ENCODE results near the gene KCNAB1.

KCNAB1 gene

DNA sequence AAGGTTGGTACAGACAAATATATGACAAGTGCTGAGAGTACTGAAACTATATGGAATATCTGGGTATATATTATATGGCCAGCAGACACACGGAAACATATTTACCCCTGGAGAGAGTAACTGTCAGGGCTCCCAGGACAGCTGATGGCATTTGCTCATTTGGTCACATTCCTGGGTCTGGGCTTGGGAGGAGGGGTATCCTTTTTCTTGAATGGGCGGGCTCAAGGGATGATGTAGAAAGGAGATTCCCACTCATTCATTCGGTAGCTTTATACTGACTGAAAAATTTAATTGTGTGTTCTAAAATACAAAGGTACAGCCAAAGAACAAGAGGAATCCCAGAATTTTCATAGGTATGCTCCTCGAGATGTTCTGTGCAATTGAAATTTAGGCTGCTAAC, 131.0 kb downstream of the KCNAB1 start:
- no peak overlapping the region for H3K4me3 ChIP-seq (ENCODE audit: low read length)
- TF ChIP-seq, protein P1, sequence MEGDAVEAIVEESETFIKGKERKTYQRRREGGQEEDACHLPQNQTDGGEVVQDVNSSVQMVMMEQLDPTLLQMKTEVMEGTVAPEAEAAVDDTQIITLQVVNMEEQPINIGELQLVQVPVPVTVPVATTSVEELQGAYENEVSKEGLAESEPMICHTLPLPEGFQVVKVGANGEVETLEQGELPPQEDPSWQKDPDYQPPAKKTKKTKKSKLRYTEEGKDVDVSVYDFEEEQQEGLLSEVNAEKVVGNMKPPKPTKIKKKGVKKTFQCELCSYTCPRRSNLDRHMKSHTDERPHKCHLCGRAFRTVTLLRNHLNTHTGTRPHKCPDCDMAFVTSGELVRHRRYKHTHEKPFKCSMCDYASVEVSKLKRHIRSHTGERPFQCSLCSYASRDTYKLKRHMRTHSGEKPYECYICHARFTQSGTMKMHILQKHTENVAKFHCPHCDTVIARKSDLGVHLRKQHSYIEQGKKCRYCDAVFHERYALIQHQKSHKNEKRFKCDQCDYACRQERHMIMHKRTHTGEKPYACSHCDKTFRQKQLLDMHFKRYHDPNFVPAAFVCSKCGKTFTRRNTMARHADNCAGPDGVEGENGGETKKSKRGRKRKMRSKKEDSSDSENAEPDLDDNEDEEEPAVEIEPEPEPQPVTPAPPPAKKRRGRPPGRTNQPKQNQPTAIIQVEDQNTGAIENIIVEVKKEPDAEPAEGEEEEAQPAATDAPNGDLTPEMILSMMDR (IDR thresholded peaks at IDR 0.05; ENCODE audit: insufficient read depth, low read depth, low read length, missing control alignments) = no peak
- no peak for DNase-seq (ENCODE audit: low read depth)

DNA sequence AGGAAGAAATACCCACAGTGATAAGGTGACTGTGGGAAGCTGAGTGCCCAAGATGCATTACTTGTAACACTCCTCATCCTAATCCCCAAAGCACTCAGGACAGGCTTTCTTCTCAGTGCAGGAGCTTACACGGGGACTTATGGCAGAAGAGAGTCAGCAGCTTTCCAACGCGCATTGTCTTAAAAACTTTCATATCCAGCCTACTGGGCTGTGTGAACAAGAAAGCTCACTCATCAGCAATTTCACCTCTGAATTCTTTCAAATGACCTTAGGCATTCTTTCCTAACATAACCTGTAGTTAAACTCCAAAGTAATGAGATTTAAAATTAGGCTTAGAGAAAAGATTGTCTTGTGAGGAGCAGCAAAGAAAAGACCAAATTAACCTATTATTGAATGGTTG, 132.3 kb downstream of the KCNAB1 start:
- no peak overlapping the region for H3K4me3 ChIP-seq (ENCODE audit: low read length)
- TF ChIP-seq, protein P1 (IDR thresholded peaks at IDR 0.05; ENCODE audit: insufficient read depth, low read depth, low read length, missing control alignments) = no peak
- no peak for DNase-seq (ENCODE audit: low read depth)

DNA sequence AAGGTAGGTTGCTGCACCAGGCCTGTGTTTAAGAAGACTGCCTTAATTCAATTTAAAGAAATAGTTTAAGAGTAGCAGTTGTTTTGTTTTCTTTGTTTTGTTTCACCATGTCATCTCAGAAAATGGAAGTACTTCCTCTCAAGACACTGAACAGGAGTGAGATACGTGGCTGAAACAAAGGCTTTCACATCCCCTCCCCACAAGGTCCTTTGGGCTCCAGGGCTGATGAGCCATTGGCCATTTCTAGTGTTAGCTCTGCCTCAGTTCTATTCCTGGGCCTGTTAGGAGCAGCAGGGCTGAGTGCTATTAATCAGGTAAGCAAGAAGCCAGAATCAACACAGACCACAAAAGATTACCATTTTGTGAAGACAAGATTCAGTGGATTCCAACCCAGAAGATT, 132.8 kb downstream of the KCNAB1 start:
- no peak overlapping the region for H3K4me3 ChIP-seq (ENCODE audit: low read length)
- no peak for DNase-seq (ENCODE audit: low read depth)
- TF ChIP-seq, protein P1 (IDR thresholded peaks at IDR 0.05; ENCODE audit: insufficient read depth, low read depth, low read length, missing control alignments) = no peak

DNA sequence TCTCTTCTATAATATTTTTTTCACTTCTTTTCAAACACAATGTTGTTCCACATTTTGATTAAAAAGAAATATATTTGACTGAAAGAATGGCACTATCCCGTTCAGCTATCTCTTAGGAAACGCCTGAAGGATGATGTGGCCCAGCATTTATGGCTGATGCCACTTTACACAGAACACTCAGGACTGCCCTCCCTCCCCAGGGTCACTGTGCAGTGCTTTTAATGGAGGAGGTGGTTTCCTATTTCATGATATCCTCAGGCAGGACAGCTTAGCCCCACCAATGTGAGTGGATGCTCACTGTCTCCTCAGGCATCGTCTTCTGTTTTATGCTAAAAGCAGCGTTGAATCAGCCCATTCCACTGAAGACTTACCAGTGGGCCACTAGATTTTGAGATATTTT, 135.9 kb downstream of the KCNAB1 start:
- TF ChIP-seq, protein P1 (IDR thresholded peaks at IDR 0.05; ENCODE audit: insufficient read depth, low read depth, low read length, missing control alignments) = no peak
- H3K4me3 ChIP-seq (ENCODE audit: low read length) = no peak overlapping the region
- DNase-seq (ENCODE audit: low read depth) = no peak

DNA sequence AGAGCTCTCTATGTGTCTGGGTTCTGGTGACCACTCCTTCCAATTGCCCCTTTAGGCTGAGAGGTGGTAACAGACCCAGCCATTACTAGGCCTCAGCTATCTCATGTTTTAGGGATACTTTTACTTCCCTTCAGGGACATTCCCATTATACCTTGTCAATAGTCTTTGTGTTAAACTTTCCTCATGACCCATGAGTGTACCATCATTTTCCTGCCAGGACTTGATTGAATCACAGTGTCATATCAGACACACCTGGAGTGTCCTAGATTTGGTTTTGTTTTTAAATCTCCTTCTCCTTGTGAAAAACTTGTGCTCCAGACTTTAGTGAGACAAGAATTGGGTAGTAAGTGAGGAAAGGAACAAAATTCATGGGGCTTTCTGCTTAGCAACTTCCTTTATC, 136.6 kb downstream of the KCNAB1 start:
- TF ChIP-seq, protein P1 (IDR thresholded peaks at IDR 0.05; ENCODE audit: insufficient read depth, low read depth, low read length, missing control alignments) = no peak
- DNase-seq (ENCODE audit: low read depth) = peak; percentile 58
- H3K4me3 ChIP-seq (ENCODE audit: low read length) = no peak overlapping the region

DNA sequence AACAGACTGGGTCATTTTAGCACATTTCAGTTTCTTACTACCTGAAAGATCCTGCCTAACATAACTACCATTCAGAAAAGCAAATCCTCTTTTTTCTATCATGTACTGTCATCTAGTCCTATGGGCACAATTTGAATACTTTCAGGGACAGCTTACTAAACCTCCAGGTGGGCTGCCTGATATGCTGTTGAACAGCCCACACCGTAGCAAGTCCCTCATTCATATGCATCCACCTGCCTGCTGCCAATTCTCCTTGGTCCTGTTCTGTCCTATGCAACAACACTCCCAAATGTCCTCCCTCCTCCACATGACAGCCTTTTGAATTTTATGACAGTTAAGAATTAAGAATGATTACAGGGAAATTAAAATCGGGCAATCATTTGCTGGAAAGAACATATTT, 137.9 kb downstream of the KCNAB1 start:
- TF ChIP-seq, protein P1 (IDR thresholded peaks at IDR 0.05; ENCODE audit: insufficient read depth, low read depth, low read length, missing control alignments) = no peak
- DNase-seq (ENCODE audit: low read depth) = no peak
- H3K4me3 ChIP-seq (ENCODE audit: low read length) = no peak overlapping the region

DNA sequence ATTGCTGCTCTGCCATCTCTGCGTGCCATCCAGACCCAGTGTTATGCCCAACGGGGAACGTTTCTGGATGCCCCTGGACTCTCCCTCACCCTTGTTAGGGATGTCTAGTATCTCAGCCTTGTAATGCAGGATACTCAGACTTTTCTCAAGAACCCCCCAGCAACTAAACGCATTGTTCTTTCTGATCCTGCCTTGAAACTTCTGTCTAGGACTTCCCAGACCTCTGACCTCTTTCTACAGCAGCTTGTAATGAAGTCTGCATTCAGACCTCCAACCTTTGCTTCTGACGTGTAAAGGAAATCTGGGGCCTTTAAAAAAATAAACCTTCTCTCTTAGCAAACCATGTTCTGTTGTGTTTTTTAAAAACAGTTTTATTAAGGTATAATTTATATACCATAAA, 139.5 kb downstream of the KCNAB1 start:
- TF ChIP-seq, protein P1 (IDR thresholded peaks at IDR 0.05; ENCODE audit: insufficient read depth, low read depth, low read length, missing control alignments) = no peak
- H3K4me3 ChIP-seq (ENCODE audit: low read length) = no peak overlapping the region
- DNase-seq (ENCODE audit: low read depth) = no peak
